ENCODE results near the gene TMEM238.

TMEM238 gene

DNA sequence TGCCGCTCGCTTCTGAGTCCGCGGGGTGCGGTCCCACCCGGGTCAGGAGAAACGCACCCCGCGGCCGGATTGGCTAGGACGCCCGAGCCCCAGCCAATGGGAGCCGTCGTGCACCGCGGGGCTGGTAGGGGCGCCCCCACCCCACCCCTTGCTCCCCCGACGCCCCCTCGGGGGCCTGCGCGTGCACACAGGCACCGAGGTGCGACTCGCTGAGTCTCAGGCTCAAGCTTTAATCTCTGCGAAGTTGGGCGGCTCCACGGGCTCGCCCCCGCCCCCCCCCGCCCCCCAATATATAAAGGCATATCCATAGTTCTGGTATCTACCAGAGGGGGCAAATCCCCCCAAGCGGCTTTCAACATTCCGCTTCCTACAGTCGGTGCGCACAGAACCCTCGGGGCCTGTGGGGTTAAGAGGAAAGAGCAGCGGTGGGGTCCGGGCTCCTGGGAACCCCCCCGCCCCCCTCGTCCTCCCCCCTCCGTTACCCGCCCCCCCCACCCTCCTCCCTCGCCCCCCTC lies 29.3 kb downstream of the TMEM238 start, which contains the start of gene COX6B2:
TSS of gene COX6B2 (minus strand) at position 22 of the 515 bp plus-strand sequence. CDS start 198 bp downstream, outside the sequence.
- no peak for DNase-seq

DNA sequence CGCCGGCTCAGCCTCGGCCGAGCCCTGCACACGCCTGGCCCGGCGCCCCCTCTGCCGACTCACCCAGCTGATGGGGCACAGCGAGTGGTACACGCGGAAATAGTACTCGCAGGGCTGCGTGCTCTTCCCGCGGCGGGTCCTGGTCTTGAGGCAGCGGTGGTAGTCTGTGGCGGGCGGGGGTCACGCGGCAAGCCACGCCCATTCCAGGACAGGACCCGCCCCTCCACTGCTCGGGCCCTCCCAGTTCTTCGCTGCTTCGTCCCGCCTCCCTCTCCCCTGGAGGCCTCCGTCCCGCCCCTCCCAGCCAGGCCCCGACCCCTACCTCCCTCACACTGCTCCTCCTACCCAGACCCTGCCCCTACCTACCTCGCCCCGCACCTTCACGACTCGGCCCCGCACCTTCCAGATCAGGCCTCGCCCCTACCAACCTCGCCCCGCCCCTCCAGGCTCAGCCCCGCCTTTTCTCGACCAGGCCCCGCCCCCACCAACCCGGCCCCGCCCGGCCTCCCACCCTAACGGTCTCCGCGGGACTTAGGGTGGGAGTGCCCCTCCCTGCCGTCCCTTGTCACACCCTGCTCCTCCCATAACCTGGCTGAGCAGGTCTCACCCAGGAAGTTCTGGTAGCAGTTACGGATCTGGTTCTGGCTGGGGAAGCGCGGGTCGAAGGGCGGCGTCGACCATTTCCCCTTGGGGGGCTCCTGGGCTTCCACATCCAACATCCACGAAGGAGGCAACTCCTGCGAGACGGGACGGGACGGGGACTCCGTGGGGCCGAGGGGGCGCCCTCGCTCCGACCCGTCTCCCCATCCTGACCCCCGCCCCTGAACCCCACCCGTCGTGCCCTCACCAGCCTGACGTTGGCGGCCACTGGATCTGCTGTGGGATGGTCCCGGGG lies 30.0 kb downstream of the TMEM238 start:
- peak; percentile 63 for DNase-seq

DNA sequence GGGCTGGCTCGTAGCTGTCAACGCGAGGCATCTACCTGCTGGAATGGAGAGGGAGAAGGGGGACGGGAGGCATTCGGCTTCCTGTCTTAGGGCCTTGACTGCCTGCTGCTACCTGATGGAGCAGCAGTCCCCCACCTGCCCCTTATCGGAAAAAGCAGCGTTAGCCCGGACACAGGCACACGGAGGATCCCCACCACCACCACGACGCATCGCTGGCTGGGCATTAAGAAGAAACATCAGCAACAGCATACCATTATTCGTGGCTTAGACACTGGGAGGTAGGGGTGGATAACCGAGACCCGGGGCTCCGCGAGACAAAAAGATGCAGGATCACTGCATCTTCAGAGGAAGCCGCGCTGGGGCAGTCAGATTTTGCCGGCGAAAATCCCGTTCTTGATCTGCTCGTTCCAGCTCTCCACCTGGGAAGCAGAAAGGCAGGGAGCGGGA lies 30.7 kb downstream of the TMEM238 start:
- DNase-seq = no peak

DNA sequence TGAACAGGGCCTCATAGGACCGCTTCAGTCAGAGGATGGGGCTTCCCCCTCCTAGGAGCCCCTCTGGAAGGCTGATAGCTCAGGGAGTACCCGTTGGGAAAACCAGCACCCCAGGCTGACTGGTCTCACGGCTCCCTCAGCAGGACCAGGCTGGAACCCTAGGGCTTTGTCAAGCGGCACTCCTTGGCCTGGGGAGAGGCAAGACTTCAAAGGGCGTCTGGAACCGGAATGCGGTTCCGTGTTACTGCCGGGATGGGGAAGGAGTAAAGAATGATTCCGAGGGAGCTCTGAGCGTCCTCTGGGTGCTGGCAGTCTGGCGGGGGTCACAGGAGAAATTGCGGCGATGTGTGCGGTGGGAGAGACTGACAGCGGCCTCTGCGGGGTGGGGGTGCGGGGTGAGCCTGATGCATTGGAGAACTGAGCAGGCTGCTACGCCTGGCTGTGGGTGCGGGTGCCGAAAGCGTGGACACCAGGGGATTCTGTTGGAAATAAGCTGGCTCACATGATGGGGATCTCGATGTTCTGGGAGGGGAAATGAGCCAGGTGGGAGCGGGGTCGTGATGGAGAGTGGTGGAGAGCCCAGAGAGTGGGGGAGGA lies 31.4 kb downstream of the TMEM238 start:
- DNase-seq = no peak

DNA sequence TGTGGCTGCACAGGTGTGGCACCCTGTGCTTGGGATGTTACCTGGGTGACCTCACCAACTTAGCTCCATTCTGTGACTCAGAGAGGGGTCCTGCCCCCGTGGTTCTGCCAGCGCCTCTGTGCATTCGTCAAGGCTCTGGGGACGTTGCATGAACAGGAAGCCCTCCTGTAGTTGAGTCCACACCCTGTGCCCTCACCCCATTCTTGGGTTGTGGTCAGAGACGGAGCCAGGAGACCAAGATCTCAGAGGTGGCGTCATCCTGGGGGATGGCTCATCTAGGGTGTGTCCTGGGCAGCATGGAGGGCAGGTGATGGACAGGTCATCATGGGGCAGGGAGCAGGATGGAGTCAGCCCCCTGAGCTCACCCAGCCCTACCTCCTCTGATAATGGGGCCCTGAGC lies 32.1 kb downstream of the TMEM238 start:
- DNase-seq = no peak

DNA sequence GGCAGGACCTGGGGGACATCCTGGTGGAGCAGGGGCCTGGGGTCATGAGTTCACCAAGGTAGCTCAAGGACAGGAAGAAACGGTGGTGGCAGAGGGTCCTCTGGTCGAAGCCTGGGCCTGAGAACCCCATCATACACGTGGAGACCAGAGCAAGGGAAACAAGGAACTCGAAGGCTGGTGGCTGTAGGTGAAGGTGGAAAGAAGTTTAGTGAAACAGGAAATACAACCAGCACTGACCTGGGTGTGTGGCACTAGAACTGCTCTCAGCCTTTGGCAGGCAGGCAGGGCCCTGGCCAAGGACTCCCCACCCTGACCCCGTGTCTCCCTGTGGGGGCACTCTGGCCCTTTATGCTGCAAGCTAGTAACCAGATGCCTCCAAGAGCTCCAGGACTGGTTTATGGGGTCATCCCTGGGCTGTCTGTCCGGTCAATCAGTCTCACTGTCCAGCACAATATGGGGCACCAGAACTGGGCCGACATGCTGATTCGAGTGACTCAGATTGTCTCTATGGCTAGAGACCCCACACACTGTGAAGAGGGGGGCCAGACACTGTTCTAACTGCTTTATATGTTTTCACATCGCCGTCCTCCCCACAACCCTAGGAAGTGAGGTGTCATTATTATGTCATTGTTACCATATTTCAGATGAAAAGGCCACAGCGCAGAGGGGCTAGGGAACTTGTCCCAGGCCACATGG lies 33.3 kb downstream of the TMEM238 start:
- no peak for DNase-seq

DNA sequence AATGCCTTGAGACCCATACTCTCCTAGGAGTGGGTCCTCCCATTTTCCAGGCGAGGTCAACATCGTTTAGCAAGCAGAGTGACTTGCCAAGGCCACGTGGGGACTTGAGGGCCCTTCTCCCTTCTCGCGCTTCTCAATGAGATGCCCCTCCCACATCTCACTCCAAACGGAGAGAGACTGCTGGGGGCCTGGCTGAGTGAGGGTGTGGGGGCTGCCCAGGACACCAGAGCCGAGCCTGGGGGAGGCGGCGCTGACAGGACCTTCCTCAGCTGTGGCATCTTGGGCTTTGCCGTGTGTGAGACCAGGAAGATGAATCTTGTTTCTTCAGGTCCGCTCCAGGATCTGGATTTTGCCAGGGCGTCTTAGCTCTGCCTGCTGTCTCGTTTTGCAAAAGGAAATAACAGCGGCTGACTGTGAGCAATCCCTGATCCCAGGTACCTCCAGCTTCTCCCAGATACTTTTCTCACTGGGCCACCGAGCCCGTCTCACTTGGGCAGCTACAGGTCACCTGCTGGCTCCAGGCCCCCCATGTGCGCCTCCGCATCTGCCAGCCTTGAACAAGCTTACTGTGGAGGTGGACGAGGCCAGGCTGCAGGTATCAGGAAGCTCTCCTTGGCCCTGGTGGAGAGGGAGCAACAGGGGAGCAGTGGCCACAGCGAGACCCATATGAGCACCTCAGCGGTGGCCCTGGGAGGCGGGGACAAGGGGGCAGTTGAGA lies 35.6 kb downstream of the TMEM238 start:
- no peak for DNase-seq

DNA sequence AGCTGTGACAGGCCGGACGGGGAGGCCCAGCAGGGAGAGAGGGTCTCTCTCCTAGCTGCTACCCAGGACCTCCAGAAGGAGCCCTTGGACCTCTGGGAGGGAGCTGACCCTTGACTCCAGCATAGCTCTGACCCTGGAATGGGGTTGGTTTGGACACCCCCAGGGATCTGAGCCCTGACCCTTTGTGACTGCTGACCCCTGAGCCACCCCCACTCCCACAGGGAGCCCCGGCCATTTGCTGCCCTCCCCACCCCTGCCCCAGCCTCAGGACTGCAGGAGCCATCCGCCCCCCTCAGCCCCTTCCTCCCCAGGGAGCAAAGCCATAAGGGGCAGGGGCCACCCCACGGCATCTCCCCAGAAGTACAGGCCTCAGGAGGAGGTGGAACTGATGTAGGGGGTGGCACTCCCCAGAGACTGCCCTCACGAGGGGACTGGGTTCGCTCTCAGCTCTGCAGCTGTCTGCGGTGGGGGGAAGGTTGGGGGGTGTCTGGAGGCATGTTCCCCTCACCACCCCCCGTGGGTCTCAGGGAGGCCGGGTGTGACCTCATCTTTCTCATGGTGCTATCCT lies 36.6 kb downstream of the TMEM238 start:
- no peak for DNase-seq

DNA sequence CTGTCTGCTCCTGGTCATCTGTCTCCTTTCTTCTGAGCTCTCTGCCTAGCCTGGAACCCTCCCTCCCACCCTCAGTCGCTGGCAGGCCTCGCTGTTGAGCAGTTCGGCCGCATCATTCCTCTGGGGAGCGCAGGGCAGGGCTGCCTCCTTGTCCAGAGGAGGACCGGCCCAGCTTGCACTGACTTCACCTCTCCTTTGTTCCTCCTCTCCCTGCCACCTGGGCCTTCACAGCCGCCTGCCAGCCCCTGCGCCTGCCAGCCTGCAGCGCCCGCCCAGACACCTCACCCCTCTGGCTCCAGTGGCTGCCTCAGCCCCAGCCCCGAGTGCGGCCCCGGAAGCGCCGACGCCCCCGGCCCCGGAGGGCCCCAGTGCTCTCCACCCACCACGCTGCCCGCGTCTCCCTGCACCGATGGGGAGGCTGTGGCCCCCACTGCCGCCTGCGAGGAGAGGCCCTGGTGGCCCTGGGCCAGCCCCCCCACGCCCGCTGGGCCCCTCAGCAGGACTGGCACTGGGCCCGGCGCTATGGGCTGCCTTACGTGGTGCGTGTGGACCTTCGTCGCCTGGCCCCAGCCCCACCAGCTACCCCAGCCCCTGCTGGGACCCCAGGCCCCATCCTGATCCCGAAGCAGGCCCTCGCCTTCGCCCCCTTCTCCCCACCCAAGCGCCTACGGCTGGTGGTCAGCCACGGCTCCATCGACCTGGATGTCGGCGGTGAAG lies 37.2 kb downstream of the TMEM238 start:
- no peak for DNase-seq

DNA sequence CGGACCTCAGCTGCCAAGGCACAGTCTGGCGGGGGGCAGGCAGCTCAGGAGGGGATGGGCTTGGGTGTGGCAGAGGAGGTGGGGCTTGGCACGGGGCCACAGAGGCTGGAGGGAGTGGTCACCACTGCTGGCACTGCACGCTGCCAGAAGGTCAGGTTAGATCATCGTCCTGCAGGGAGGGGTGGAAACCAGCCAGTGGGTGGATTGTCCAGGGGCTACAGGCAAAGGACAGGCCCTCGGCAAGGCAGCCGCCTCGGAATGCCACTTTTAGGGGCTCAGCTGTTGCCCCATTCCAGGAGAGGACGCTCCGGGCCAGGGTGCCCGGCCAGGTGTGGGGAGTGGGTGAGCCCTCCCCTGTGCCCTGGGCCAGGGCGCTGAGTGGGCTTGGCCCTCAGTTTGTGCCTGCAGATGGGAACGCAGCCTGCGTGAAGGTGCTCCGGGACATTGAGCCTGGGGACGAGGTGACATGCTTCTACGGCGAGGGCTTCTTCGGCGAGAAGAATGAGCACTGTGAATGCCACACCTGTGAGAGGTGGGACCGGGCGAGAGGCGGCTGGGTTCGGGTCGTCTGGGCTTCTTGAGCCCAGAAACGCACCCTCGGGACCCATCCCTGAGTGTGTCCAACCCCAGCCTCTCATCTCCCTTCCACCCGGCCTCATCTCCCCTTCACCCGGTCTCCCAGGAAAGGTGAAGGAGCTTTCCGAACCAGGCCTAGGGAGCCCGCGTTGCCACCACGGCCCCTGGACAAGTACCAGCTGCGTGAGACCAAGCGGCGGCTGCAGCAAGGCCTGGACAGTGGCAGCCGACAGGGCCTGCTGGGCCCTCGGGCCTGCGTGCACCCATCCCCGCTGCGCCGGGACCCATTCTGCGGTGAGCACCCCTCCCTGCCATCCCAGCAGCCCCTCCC lies 38.0 kb downstream of the TMEM238 start:
- no peak for DNase-seq

DNA sequence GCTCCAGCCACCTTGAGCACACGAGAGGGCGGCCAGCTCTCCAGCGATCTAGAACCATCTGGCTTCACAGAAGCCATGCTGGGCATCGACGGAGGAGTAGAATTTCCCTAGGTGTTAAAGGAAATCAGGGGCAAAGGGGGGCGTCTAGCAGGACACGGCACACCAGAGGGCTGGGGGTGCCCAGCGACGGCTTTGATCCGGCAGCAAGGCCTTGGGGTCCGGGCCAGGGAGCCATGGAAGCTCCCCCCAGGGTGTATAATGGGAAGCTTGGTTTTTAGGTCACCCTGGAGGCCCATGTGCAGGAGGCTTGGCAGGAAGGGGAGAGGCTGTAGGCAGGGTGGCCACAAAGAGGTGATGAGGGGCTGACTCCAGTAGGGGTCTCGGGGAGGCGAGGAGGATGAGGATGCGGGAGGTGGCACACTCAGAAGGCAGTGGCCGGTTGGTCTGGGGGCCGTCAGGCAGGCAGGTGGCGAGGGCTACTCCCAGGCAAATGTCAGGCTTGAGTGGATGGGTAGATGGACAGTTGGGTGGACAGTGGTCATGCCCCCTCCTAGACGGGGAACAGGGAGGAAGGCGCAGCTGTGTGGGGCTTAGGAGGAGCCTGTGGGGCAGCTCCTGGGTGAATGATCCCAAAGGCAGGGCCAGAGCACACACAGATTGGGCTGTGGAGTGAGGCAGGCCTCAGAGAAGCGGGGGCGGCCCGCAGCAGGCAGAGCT lies 38.8 kb downstream of the TMEM238 start:
- no peak for DNase-seq

DNA sequence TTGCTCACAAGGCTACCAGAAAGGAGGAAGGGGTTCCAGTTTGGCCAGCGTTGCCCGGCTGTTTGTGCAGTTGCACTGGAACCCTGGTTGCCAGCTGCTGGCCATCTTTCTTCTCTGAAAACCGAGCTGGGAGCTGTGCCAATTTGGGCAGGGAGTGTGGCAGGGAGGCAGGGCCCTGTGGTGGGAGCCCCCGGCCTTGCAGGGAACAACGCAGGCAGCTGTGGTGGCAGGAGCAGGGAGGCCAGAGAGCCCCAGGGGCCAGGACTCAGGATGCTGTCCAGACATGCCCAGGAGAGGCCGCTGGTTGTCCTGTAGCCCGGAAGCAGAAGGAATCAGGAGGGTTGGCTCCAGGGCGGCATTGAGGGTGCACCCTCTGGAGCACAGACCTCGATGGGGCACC lies 39.6 kb downstream of the TMEM238 start:
- no peak for DNase-seq

DNA sequence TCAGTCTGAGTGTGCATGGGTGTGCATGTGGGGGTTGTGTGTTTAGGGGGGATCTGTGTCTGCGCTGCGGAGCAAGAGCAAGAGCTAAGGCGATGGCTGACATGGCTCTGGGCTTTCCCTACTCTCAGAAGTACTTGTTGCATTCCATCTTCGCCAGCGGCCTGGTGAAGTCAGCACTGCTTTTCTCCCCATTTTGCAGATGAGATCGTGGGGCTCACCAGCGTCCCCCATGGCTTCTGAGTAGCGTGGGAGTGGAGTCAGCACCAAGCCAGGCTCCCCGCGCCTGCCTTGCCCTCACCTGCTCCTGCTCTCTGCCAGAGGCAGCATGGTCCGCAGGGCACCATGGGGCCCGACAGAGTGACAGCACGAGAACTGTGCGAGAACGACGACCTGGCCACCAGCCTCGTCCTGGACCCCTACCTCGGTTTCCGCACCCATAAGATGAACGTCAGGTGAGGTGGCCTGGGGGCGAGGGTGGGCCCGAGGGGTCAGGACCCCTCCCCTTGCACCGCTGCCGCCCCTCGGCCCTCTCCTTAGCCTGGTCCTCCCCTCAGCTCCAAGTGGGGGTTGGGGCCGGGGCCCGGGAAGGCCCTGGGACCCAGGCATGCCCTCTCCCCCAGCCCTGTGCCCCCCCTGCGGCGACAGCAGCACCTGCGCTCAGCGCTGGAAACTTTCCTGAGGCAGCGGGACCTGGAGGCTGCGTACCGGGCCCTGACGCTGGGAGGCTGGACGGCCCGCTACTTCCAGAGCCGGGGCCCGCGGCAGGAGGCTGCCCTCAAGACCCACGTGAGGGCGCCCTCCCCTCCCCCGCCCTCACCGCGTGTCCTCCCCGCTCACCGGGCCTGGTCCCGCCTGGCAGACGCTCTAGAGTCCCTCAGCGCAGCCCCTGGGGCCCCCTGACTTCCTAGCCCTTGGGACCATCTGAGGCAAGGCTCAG lies 42.2 kb downstream of the TMEM238 start:
- no peak for DNase-seq

DNA sequence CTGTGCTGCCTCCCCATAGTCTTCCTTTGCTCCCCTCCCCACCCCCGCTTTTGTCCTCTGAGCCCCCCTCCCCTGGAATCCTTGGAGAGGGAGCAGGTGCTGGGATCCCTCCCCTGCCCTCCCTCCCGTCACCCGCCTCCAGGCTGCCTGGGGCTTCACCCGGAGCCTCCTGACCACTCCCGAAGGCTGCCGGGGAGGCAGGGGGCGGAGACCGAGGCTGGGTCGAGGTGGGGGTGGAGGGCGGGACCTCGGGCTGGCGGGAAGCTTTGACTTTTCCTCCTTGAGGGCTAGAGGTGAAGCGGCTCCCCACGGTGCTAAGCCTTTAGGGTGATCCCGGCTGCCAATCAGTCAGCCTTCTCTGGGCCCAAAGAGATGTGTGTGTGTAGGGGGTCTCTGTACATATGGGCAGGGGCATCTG lies 42.9 kb downstream of the TMEM238 start:
- peak; percentile 87 for DNase-seq

DNA sequence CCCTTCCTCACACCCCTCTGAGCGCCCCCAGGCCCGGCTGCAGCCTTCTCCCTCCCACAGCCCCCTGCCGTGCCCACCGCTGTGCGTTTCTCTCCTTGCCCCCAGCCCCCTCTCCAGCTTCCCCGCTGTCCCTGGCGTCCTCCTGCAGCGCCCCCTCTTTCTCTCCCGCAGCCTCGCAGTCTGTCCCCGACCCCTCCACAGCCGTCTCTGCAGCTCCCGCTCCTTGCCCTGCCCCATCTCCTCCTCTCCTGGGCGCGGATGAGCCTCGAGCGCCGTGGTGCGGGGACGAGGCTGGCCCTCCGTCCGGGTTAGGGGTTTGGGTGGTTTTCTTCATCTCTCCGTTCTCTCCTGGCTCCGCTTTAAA lies 43.3 kb downstream of the TMEM238 start:
- peak; percentile 32 for DNase-seq

DNA sequence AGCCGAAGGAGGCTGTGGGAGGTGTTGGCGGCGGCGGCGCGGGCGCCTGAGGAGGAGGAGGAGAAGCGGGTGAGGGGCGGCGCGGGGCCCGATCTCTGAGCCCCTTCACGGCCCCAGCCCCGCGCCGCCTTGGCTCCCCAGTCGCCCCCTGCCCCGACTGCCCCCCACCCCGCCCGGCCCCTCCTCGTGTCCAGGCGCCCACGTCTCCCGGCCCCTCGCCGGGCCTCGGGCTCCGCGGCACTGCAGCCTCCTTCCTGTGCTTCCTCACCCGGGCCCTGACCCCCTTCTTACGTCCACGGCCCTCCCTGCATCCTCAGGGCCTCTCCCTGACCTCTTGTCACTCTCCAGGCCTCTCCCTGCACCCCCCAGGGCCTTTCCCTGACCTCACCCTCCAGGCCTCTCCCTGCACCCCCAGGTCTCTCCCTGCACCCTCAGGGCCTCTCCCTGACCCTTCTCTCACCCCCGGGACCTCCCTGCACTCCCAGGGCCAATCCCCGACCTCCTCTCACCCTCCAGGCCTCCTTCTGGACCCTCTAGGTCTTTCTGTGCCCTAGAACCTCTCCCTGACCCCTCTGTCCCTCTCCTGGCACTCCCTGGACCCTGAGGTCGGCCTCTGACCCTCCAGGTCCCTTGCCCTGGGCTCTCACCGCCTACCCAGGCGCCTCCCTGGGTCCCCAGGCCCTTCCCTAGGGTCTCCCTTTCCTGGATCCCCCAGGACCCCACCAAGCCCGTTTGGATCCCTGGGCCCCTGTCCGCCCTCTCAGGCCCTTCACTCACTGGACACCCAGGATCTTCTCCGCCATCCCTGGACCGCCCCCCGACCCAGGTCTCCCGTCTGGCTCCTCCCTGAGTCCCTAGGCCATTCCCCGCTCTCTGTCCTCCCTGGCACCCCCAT lies 44.0 kb downstream of the TMEM238 start:
- no peak for DNase-seq

DNA sequence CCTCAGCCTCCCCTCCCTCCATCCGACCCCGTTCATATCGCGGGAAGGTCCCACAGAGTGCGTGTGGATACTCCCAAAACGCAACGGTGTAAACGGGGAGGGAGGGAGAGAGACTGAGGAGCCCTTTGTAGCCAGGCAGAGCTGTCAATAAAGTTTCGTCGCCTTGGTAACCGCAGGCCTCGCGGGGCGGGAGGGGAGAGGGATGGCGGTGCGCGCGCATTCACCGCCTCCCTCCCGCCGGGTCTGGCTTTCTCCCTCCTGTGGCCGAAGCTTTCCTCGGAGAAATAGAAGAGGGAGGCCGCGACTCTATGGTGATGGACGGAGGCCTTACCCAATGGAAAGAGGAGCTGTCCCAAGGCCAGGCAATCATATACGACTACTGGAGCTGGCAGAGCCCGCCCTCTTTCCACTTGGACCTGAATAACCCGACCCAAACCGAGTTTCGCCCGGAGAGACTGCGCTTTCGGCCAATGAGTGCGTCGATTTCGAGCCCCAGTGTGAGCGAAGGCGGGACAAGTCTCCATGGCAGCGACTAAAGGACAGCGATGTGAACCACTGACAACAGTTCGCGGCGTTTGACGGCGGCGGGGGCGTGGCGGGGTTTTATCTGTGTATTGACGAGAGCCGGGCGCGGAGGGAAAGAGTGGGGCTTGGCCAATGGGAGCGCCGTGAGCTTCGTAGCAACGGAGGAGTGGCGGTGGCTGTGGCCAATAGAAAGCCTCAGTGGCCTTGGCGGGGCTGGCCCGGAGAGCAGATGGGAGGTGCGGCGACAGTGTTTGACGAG lies 44.8 kb downstream of the TMEM238 start, which contains the start of gene KMT5C:
TSS of gene KMT5C (plus strand) at position 772 of the 784 bp plus-strand sequence. CDS start 2,061 bp downstream, outside the sequence.
- peak; percentile 100 for DNase-seq
